SK-N-SH treated with all-trans-retinoic acid at 6 μM for 48 hours (cell line): Measurements from ENCODE around the gene ZDHHC11B.

Experiments
- ATAC-seq: fragments of 200-7000 bp; cut with Tn5 transposase; 3 replicates; pipeline ENCODE4 v1.9.1; 2020; ENCODE audit warnings: mild to moderate bottlenecking, moderate library complexity
- ARNTL ChIP-seq: fragments of 450-650 bp; formaldehyde crosslinking; IDR thresholded peaks from 2 replicates; pipeline ENCODE4 v1.5.0; 2020; ENCODE audit warnings: low read depth, mild to moderate bottlenecking, moderate library complexity, borderline replicate concordance
- CREB5 ChIP-seq: fragments of 250-450 bp; sonication (Bioruptor Pico); IDR thresholded peaks from 2 replicates; pipeline ENCODE4 v1.5.1; 2020; ENCODE audit warnings: low read depth, mild to moderate bottlenecking, moderate library complexity
- CSDC2 ChIP-seq: fragments of 250-450 bp; sonication (Bioruptor Pico); IDR thresholded peaks from 2 replicates; pipeline ENCODE4 v1.5.0; 2020; ENCODE audit warnings: mild to moderate bottlenecking, moderate library complexity
- CSRNP3 ChIP-seq: fragments of 250-450 bp; sonication (Bioruptor Pico); IDR thresholded peaks from 2 replicates; pipeline ENCODE4 v1.5.1; 2021; ENCODE audit warnings: mild to moderate bottlenecking, moderate library complexity
- GLIS3 ChIP-seq: fragments of 250-450 bp; sonication (Bioruptor Pico); IDR thresholded peaks from 2 replicates; pipeline ENCODE4 v1.5.0; 2020; ENCODE audit warnings: mild to moderate bottlenecking, moderate library complexity
- ISL1 ChIP-seq: fragments of 250-450 bp; sonication (Bioruptor Pico); IDR thresholded peaks from 2 replicates; pipeline ENCODE4 v2.1.2; 2022; ENCODE audit warnings: mild to moderate bottlenecking, moderate library complexity
- OSR1 ChIP-seq: fragments of 250-450 bp; sonication (Bioruptor Pico); IDR thresholded peaks from 2 replicates; pipeline ENCODE4 v1.8.0; 2022; ENCODE audit warnings: moderate library complexity, mild to moderate bottlenecking, inconsistent platforms
- PATZ1 ChIP-seq: fragments of 250-450 bp; sonication (Bioruptor Pico); IDR thresholded peaks from 2 replicates; pipeline ENCODE4 v1.8.0; 2020; ENCODE audit warnings: mild to moderate bottlenecking, moderate library complexity, borderline replicate concordance
- POU6F1 ChIP-seq: fragments of 250-450 bp; sonication (Bioruptor Pico); IDR thresholded peaks from 2 replicates; pipeline ENCODE4 v1.8.0; 2021; ENCODE audit warnings: low read depth, mild to moderate bottlenecking, moderate library complexity, borderline replicate concordance
- PPARA ChIP-seq: fragments of 250-450 bp; sonication (Bioruptor Pico); IDR thresholded peaks from 2 replicates; pipeline ENCODE4 v1.5.0; 2020; ENCODE audit warnings: mild to moderate bottlenecking, borderline replicate concordance
- RARB ChIP-seq: fragments of 250-450 bp; sonication (Bioruptor Pico); IDR thresholded peaks from 2 replicates; pipeline ENCODE4 v1.8.0; 2021; ENCODE audit warnings: mild to moderate bottlenecking, moderate library complexity
- SNAI2 ChIP-seq: fragments of 250-450 bp; sonication (Bioruptor Pico); IDR thresholded peaks from 2 replicates; pipeline ENCODE4 v1.5.0; 2020; ENCODE audit warnings: mild to moderate bottlenecking, moderate library complexity
- TSHZ2 ChIP-seq: fragments of 250-450 bp; sonication (Bioruptor Pico); IDR thresholded peaks from 2 replicates; pipeline ENCODE4 v1.5.0; 2020; ENCODE audit warnings: mild to moderate bottlenecking, moderate library complexity
- ZC3H10 ChIP-seq: fragments of 250-450 bp; sonication (Bioruptor Pico); IDR thresholded peaks from 2 replicates; pipeline ENCODE4 v1.5.1; 2021; ENCODE audit warnings: mild to moderate bottlenecking, moderate library complexity
- ZFP3 ChIP-seq: fragments of 250-450 bp; sonication (Bioruptor Pico); IDR thresholded peaks from 2 replicates; pipeline ENCODE4 v1.5.0; 2020; ENCODE audit warnings: mild to moderate bottlenecking, moderate library complexity
- ZFP30 ChIP-seq: fragments of 450-650 bp; formaldehyde crosslinking; IDR thresholded peaks from 2 replicates; pipeline ENCODE4 v1.5.0; 2022; ENCODE audit warnings: mild to moderate bottlenecking, moderate library complexity
- ZNF565 ChIP-seq: fragments of 450-650 bp; formaldehyde crosslinking; conservative IDR thresholded peaks from 2 replicates; pipeline ENCODE4 v1.5.0; 2020; ENCODE audit warnings: low read depth, mild to moderate bottlenecking, moderate library complexity
- ZNF70 ChIP-seq: fragments of 450-650 bp; formaldehyde crosslinking; IDR thresholded peaks from 2 replicates; pipeline ENCODE4 v1.5.0; 2020; ENCODE audit warnings: mild to moderate bottlenecking, moderate library complexity
- ZNF8 ChIP-seq: fragments of 450-650 bp; formaldehyde crosslinking; IDR thresholded peaks from 2 replicates; pipeline ENCODE4 v1.5.0; 2020; ENCODE audit warnings: mild to moderate bottlenecking, moderate library complexity

The ZDHHC11B gene

GRCh38 chr5:759111-759751 is 25.3 kb downstream of the ZDHHC11B start:
- ATAC-seq = no peak
- TF ChIP-seq ZFP3 (no peak), PPARA (no peak), GLIS3 (CRISPR knock-in tag) (no peak), CSDC2 (CRISPR knock-in tag) (no peak), OSR1 (CRISPR knock-in tag) (no peak), POU6F1 (CRISPR knock-in tag) (no peak), CSRNP3 (CRISPR knock-in tag) (no peak), CREB5 (CRISPR knock-in tag) (no peak), TSHZ2 (CRISPR knock-in tag) (no peak), ZNF8 (CRISPR knock-in tag) (no peak), ZNF565 (CRISPR knock-in tag) (no peak), ZFP30 (CRISPR knock-in tag) (no peak), ZNF70 (CRISPR knock-in tag) (no peak), PATZ1 (CRISPR knock-in tag) (no peak), SNAI2 (CRISPR knock-in tag) (no peak), RARB (CRISPR knock-in tag) (no peak), ZC3H10 (CRISPR knock-in tag) (no peak), ISL1 (no peak), ARNTL (CRISPR knock-in tag) (no peak)
- TF ChIP-seq, all 23 proteins: peak for 0

GRCh38 chr5:758698-759053 is 25.9 kb downstream of the ZDHHC11B start:
- no peak for TF ChIP-seq CSDC2 (CRISPR knock-in tag)
- TF ChIP-seq POU6F1 (CRISPR knock-in tag) = no peak
- TF ChIP-seq, all 23 proteins: peak for 0
- ATAC-seq = no peak
